ENCODE measurements around the gene MRPS22.

GRCh38 chr3:139343895-139344856, at the start of gene MRPS22:
- TF ChIP-seq CTCF (IDR thresholded peaks at IDR 0.05) (no peak), POLR2A (IDR thresholded peaks at IDR 0.05) (no peak)

Measured in testis (tissue), 2 donors.